Thymus (tissue), 11 donors: Measurements from ENCODE around the gene RIN1. TPM values are rescaled to one million over a fixed set of nuclear protein-coding genes. Genes with fewer than 3 reads are reported as not detected.

Experiments used
- DNase-seq, 9 donors: peaks; one replicate each; pipeline ENCODE4 v3.0.0-alpha.2; 2013; ENCODE audit warnings: low spot score in 9 of 9, low read depth in 6 of 9, missing footprints in 1 of 9
- H3K27ac ChIP-seq, 2 donors: one replicate each; pipeline ENCODE4 v1.5.1; 2013; ENCODE audit warnings: control low read depth in 1 of 2, low read depth in 1 of 2, low read length in 1 of 2, mild to moderate bottlenecking in 1 of 2, moderate library complexity in 1 of 2
- H3K27me3 ChIP-seq, 2 donors: one replicate each; pipeline ENCODE4 v1.5.1; 2013; ENCODE audit warnings: low read length in 1 of 2; ENCODE audit not compliant: control insufficient read depth in 2 of 2, insufficient read depth in 1 of 2
- H3K36me3 ChIP-seq, 2 donors: one replicate each; pipeline ENCODE4 v1.5.1; 2013; ENCODE audit warnings: low read length in 1 of 2, mild to moderate bottlenecking in 1 of 2, moderate library complexity in 1 of 2; ENCODE audit not compliant: control insufficient read depth in 2 of 2, insufficient read depth in 2 of 2
- H3K4me1 ChIP-seq, 2 donors: one replicate each; pipeline ENCODE4 v1.5.1; 2013; ENCODE audit warnings: low read length in 2 of 2; ENCODE audit not compliant: control insufficient read depth in 2 of 2, insufficient read depth in 2 of 2
- H3K4me3 ChIP-seq, 2 donors: one replicate each; pipeline ENCODE4 v1.5.1; 2013; ENCODE audit warnings: low read length in 2 of 2, control low read depth in 1 of 2, mild to moderate bottlenecking in 1 of 2
- H3K9me3 ChIP-seq, 2 donors: one replicate each; pipeline ENCODE4 v1.5.1; 2013; ENCODE audit warnings: low read length in 1 of 2, mild to moderate bottlenecking in 1 of 2; ENCODE audit not compliant: control insufficient read depth in 2 of 2, insufficient read depth in 1 of 2
- WGBS: extraction: QIAGEN DNeasy Blood & Tissue Kit; methylation state at CpG from one replicate; pipeline ENCODE4 v1.1.7; 2013; 5-methylcytosine and 5-hydroxymethylcytosine counted together
- polyA plus RNA-seq: library from polyadenylated mRNA; stranded (reverse); fragments of 200-250 nt; gene quantifications from one replicate; pipeline ENCODE4 v1.2.3, GENCODE V29; 2013
- total RNA-seq: library from RNA; stranded (reverse); fragments of 120-200 nt; gene quantifications from one replicate; pipeline ENCODE4 v1.2.4, GENCODE V29; 2013
- donor health status: healthy.

The RIN1 gene
- total and polyA plus RNA-seq, 2 donors: 1.1 to 5.8 TPM

- H3K27ac ChIP-seq: peak overlapping the region in 1 of 2 donors; percentile 36
- H3K4me1 ChIP-seq: peaks cover 11 to 17% of the 10 kb centered on the region in 2 donors
- peaks cover 5 to 37% of the 10 kb centered on the region in 2 donors for H3K27me3 ChIP-seq
- peaks cover 52 to 57% of the 10 kb centered on the region in 2 donors for H3K36me3 ChIP-seq
- no peak for DNase-seq
- H3K4me3 ChIP-seq: no peak overlapping the region
- H3K9me3 ChIP-seq: peaks cover 0 to 4% of the 10 kb centered on the region in 2 donors
- WGBS: 84% methylated on average over 18 of the region's 18 CpGs
Observed at GRCh38 chr11:66337103-66337899, 1.1 kb upstream of the RIN1 start.

DNA sequence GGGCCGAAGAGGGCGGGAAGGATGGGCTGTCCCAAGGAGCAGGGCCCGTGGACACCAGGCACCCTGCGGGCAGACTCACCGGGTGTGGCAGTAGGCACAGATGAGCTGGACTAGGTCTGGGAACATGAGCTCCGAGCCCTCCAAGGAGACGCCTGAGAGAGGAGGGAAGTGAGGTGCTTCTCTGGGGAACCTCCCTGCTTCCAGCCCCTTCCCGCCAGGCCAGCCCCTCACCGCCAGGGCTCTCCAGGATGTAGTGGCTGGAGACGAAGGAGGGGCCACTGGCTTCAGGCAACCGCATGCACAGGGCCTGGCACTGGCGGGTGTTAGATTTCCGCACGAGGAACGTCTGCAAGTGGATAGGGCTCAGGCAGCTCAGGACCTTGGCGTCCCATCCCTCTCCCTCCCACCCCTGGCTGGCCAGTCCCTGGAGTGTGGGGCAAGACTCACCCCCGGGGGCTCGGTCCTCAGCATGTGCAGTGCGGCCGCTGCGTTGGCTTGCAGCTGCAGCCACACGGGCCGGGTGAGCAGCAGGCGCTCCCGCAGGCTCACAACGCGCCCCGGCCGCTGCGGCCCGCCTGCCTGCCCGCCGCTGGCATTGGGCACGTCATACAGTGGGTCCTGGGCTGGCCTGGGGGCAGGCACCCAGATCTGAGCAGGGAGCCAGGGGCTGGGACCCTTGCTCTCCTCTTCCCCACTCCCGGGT lies 552 bp downstream of the RIN1 start:
- H3K27ac ChIP-seq: no peak overlapping the region

DNA sequence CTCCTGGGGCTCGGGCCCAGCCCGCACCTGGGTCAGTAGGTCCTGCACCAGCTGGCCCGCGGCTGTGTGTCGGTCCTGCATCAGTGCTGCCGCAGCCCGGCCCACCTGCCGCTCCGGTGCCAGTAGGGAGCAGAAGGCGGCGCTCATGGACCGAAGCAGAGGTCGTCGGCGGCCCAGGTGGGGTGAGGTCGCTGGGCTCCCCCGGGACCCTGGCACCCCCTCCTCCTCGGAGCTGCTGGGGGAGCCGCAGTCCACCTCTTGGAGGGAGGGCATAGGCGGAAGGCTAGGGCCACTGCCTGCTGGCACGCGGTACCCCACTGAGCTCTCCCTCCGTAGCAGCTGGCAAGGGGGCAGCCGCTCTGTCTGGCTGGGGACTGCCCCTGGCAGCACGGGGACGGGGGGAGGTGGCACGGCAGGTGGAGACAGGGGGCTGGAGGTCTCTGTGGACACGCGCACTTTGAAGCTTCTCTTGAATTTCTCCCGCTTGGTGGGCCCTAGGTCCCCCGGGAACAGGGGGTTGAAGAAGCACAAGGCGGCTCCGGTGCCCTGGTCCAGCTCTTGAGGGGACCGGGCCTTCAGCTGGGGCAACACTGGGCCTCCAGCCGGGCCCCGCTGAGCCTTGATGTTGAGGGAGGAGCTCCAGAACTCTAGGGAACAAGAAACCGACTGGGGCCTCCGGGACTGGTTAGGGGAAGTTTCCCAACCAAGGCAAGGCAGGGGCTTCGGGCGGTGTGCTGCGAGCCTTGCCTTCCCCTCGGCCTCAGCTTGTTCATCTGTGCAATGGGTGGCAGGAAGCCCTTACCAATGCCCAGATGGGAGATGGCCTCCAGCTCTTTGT lies 1.4 kb downstream of the RIN1 start:
- peaks cover 11 to 17% of the 10 kb centered on the region in 2 donors for H3K4me1 ChIP-seq
- peaks cover 28 to 32% of the 10 kb centered on the region in 2 donors for H3K36me3 ChIP-seq
- peaks cover 0 to 4% of the 10 kb centered on the region in 2 donors for H3K9me3 ChIP-seq
- no peak for DNase-seq
- WGBS: 89% methylated on average over 42 of the region's 42 CpGs
- peaks cover 5 to 40% of the 10 kb centered on the region in 2 donors for H3K27me3 ChIP-seq
- no peak overlapping the region for H3K4me3 ChIP-seq
- no peak overlapping the region for H3K27ac ChIP-seq

More for the DNA sequence above, 552 bp downstream of the RIN1 start:
- H3K4me3 ChIP-seq: peak overlapping the region; percentile 9 to 28
- peaks cover 5 to 40% of the 10 kb centered on the region in 2 donors for H3K27me3 ChIP-seq
- H3K9me3 ChIP-seq: peaks cover 0 to 4% of the 10 kb centered on the region in 2 donors
- DNase-seq: no peak
- WGBS: 22% methylated on average over 35 of the region's 35 CpGs
- peaks cover 36 to 41% of the 10 kb centered on the region in 2 donors for H3K36me3 ChIP-seq
- peaks cover 11 to 17% of the 10 kb centered on the region in 2 donors for H3K4me1 ChIP-seq

GRCh38 chr11:66333896-66334604 lies 2.2 kb downstream of the RIN1 start:
- Histone ChIP-seq H3K27me3 (peaks cover 5 to 40% of the 10 kb centered on the region in 2 donors), H3K27ac (no peak overlapping the region), H3K36me3 (peaks cover 21 to 25% of the 10 kb centered on the region in 2 donors), H3K4me3 (no peak overlapping the region), H3K4me1 (peaks cover 11 to 19% of the 10 kb centered on the region in 2 donors), H3K9me3 (peaks cover 0 to 4% of the 10 kb centered on the region in 2 donors)
- WGBS: 95% methylated on average over 29 of the region's 29 CpGs
- no peak for DNase-seq

GRCh38 chr11:66333220-66333877 lies 2.9 kb downstream of the RIN1 start:
- Histone ChIP-seq H3K27ac (no peak overlapping the region), H3K4me3 (no peak overlapping the region), H3K9me3 (peaks cover 0 to 4% of the 10 kb centered on the region in 2 donors), H3K4me1 (peaks cover 16 to 26% of the 10 kb centered on the region in 2 donors), H3K27me3 (peaks cover 5 to 40% of the 10 kb centered on the region in 2 donors), H3K36me3 (peaks cover 14 to 18% of the 10 kb centered on the region in 2 donors)
- 96% methylated on average over 19 of the region's 19 CpGs for WGBS
- no peak for DNase-seq

- Histone ChIP-seq H3K27me3 (peaks cover 5 to 40% of the 10 kb centered on the region in 2 donors), H3K36me3 (peaks cover 6 to 11% of the 10 kb centered on the region in 2 donors), H3K9me3 (peaks cover 0 to 4% of the 10 kb centered on the region in 2 donors), H3K27ac (no peak overlapping the region), H3K4me1 (peaks cover 23 to 33% of the 10 kb centered on the region in 2 donors), H3K4me3 (no peak overlapping the region)
- WGBS: 92% methylated on average over 18 of the region's 18 CpGs
- no peak for DNase-seq
Observed at GRCh38 chr11:66332371-66333219, 3.6 kb downstream of the RIN1 start.

GRCh38 chr11:66331542-66332370 lies 4.5 kb downstream of the RIN1 start:
- no peak for DNase-seq
- peaks cover 31 to 33% of the 10 kb centered on the region in 2 donors for H3K4me1 ChIP-seq
- H3K27ac ChIP-seq: no peak overlapping the region
- 95% methylated on average over 12 of the region's 12 CpGs for WGBS
- H3K9me3 ChIP-seq: peaks cover 0 to 4% of the 10 kb centered on the region in 2 donors
- H3K36me3 ChIP-seq: peaks cover 0 to 2% of the 10 kb centered on the region in 2 donors
- peaks cover 5 to 35% of the 10 kb centered on the region in 2 donors for H3K27me3 ChIP-seq
- no peak overlapping the region for H3K4me3 ChIP-seq
